Measurements from ENCODE around the gene GMDS. TPM values are rescaled to one million over a fixed set of nuclear protein-coding genes. Genes with fewer than 3 reads are reported as not detected.

GMDS gene
- polyA plus RNA-seq, 1 donor: 60.1 TPM

GRCh38 chr6:2102316-2102883 is 143.0 kb downstream of the GMDS start:
- no peak for DNase-seq

GRCh38 chr6:2101213-2101612 is 144.2 kb downstream of the GMDS start:
- DNase-seq: no peak

- DNase-seq: no peak
These were observed 145.5 kb downstream of the GMDS start for GRCh38 chr6:2099870-2100269.

- DNase-seq: no peak
These were observed 147.9 kb downstream of the GMDS start for GRCh38 chr6:2097464-2097863.

- DNase-seq: no peak
These were observed 150.8 kb downstream of the GMDS start for GRCh38 chr6:2094642-2095041.

GRCh38 chr6:2086326-2086965 is 159.0 kb downstream of the GMDS start:
- no peak for DNase-seq

GRCh38 chr6:2085657-2086056 is 159.7 kb downstream of the GMDS start:
- no peak for DNase-seq

- DNase-seq: no peak
These were observed 164.0 kb downstream of the GMDS start for GRCh38 chr6:2081155-2082138.

- DNase-seq: no peak
These were observed 166.5 kb downstream of the GMDS start for GRCh38 chr6:2078888-2079287.

GRCh38 chr6:2077826-2078225 is 167.6 kb downstream of the GMDS start:
- no peak for DNase-seq

- no peak for DNase-seq
These were observed 171.9 kb downstream of the GMDS start for GRCh38 chr6:2073476-2073875.

GRCh38 chr6:2072453-2072852 is 173.0 kb downstream of the GMDS start:
- no peak for DNase-seq

GRCh38 chr6:2063547-2063946 is 181.9 kb downstream of the GMDS start:
- no peak for DNase-seq

- no peak for DNase-seq
These were observed 183.5 kb downstream of the GMDS start for GRCh38 chr6:2061880-2062279.

- DNase-seq: no peak
These were observed 189.5 kb downstream of the GMDS start for GRCh38 chr6:2055911-2056310.

- DNase-seq: no peak
These were observed 190.3 kb downstream of the GMDS start for GRCh38 chr6:2055143-2055542.

- DNase-seq: no peak
These were observed 190.8 kb downstream of the GMDS start for GRCh38 chr6:2054516-2055067.

GRCh38 chr6:2053691-2054090 is 191.7 kb downstream of the GMDS start:
- DNase-seq: no peak

- no peak for DNase-seq
These were observed 197.6 kb downstream of the GMDS start for GRCh38 chr6:2047855-2048254.

- DNase-seq: no peak
These were observed 201.2 kb downstream of the GMDS start for GRCh38 chr6:2044192-2044591.

GRCh38 chr6:2042956-2043648 is 202.3 kb downstream of the GMDS start:
- no peak for DNase-seq

- no peak for DNase-seq
These were observed 207.3 kb downstream of the GMDS start for GRCh38 chr6:2038092-2038491.

All from left kidney (tissue), 2 donors.